NCI-H1694 treated with DMSO at 0.1 percent for 48 hours (cell line): Measurements from ENCODE around the gene KIAA2012.

Experiments
- DNase-seq: peaks from one replicate; lab custom pipeline; 2025; lab: John Stamatoyannopoulos, UW

The KIAA2012 gene

DNA sequence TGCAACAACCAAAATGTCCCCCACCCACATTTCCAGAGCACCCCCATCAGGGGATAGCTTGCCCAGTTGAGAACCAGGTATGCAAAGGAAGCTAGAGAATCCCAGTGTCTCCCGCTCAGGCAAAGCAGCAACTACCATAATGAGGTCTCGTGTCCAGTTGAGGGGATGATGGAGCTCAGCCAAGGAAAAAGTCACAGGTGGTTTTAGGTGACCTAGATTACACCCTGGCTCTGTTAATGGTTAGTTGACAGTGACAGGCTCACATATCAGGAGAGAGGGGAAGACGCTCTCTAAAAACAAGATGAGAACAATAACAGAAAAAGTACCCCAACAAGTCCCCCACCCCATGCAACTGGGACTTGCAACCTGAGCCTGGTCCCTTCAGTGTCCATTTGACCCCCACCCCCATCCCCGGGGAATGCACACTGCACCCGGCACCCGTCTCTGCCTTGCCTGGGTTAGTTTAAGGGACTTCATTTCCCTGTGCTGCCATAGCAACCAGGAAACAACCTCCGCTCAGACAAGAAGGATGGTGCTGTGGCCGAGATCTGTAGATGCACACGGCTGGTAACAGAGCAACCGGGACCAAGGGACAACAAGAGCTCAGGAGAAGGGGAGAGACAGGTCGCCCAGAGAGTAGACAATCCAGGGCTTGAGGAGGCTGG, at the start of gene KIAA2012:
TSS of gene KIAA2012 (plus strand) at position 519 of the 665 bp plus-strand sequence. CDS start 373 bp downstream, outside the sequence.
- DNase-seq: no peak

DNA sequence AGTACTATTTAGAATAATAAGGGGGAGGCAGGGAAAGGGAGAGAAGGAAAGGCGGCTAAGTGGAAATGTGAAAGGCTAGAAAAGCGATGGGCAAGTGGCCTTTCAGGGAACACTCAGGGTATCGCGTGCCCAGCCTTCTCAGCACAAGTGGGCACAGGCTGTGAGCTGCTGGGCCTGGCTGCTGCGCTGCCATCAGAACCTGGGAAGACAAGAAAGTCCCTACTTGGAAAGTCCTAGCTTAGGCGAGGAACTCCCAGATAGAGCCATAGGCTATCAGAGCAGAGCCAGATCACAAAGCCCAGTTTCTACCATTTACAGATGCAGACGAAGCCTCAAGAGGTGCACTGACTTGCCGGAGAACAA, 49.2 kb upstream of the KIAA2012 start:
- DNase-seq: no peak

- no peak for DNase-seq
These were observed 48.2 kb upstream of the KIAA2012 start for GRCh38 chr2:202024871-202025270.

- no peak for DNase-seq
These were observed 47.2 kb upstream of the KIAA2012 start for GRCh38 chr2:202025816-202026215.

DNA sequence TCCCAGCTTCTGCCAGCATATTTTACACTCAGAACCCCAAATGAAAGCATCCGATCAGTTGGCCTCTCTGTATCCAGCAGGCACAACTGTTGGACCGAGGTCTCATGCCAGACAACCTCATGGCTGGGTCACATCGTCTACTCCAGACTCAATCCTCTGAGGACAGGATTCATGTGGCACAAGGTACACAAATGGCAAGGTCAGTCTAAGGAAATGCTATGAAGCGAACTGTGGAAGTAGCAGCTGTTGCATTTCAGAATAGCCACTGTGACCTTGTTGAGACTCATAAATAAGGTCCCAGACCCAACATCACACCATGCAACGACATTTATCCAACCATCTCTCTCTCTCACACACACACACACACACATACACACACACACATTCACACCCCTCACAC, 46.5 kb upstream of the KIAA2012 start:
- DNase-seq: no peak

- DNase-seq: no peak
These were observed 42.4 kb upstream of the KIAA2012 start for GRCh38 chr2:202030691-202031090.

DNA sequence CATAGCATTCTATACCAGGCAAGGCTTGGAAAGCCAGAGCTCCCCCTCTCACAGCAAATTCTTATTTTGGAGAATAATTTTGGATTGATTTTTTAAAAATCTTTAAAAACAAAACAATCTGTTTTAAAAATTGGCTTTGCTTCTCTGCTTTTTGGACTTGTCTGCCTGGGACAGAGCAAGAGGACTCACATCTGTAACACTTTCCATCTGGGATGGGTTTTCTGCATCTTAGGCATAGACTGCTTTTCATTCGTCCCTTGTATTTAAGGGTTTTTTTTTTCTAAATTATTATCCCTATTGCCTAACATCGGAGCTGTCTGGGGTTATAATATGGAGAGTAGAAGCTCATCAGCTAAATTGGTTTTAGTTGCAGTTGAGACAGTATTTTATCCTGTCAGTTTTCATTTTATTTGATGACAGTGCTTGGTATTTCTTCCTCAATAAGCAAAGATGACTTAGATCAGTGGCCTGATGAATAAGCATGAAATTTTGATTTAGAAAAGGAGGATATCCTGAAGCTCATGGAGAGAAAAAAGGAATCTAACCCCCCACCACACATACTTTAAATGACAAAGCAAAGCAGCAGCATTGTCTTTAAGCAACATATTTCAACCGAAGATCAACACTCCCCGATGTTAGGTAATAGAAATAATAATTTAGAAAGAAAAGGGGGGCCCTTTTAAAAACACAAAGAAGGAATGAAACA, 41.7 kb upstream of the KIAA2012 start:
- DNase-seq: no peak

- DNase-seq: no peak
These were observed 40.2 kb upstream of the KIAA2012 start for GRCh38 chr2:202032846-202033316.

DNA sequence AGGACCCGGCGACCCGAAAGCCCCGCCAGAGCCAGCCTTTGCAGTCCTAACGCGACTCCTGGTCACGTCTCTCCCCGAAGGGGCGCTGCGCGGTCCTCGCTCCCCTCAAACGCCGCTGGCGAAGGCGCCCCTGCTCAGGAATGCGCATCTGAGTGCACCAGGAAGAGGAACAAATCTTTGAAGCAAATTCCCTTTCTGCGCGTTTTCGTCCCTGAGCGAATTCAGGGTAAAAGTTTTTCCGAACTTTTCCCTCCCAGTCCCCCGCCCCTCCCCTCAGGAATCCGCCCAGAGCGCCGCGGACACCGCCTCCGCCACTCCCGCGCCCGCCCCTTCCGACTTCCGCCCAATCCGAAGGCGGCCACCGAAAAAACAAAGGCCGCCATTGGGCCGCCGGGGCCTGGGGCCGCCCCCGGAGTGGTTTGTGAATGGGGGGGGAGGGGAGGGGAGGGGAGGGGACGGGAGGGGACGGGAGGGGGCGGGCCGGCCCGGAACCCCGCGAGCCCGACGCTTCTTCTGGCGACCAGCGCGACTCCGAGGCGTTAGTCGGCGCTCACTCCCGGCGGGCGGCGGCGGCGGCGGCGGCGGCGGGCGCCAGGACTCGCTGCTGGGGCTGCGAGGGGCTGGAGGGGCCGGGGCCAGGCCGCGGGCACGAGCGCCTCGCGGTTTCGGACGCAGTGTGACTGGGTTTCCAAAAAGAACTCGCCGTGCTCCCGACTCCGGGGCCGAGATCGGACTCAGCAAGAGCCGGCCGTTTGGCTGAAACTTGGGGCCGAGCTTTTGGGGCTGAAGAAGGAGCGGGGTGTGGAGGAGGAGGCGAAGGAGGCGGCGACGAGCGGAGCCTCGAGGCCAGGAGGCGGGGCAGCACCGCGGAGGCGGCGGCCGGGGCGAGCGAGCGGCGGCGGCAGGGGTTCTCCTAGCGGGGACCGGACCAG, 39.5 kb upstream of the KIAA2012 start, which contains the start of gene FZD7:
TSS of gene FZD7 (plus strand) at position 539 of the 932 bp plus-strand sequence. CDS start 793 bp downstream, outside the sequence.
- peak; percentile 64 for DNase-seq

DNA sequence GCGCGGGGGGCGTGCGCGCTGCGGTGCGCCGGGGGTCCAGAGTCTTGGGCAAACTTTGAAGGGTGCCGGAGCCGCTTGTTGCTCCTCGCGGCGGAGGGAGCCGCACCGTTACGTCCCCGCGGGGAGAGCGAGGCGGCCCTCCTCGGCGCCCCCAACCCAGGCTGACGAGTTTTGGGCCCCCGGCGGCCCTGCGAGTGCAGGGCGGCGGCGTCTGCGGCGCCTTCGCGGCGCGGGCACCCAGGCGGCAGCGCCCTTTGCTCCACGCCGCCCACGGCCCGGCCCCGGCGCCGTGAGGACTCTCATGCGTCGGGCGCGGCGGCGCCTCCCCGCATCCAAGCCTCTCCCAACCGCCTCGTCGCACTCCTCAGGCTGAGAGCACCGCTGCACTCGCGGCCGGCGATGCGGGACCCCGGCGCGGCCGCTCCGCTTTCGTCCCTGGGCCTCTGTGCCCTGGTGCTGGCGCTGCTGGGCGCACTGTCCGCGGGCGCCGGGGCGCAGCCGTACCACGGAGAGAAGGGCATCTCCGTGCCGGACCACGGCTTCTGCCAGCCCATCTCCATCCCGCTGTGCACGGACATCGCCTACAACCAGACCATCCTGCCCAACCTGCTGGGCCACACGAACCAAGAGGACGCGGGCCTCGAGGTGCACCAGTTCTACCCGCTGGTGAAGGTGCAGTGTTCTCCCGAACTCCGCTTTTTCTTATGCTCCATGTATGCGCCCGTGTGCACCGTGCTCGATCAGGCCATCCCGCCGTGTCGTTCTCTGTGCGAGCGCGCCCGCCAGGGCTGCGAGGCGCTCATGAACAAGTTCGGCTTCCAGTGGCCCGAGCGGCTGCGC, 38.6 kb upstream of the KIAA2012 start:
- DNase-seq: no peak

DNA sequence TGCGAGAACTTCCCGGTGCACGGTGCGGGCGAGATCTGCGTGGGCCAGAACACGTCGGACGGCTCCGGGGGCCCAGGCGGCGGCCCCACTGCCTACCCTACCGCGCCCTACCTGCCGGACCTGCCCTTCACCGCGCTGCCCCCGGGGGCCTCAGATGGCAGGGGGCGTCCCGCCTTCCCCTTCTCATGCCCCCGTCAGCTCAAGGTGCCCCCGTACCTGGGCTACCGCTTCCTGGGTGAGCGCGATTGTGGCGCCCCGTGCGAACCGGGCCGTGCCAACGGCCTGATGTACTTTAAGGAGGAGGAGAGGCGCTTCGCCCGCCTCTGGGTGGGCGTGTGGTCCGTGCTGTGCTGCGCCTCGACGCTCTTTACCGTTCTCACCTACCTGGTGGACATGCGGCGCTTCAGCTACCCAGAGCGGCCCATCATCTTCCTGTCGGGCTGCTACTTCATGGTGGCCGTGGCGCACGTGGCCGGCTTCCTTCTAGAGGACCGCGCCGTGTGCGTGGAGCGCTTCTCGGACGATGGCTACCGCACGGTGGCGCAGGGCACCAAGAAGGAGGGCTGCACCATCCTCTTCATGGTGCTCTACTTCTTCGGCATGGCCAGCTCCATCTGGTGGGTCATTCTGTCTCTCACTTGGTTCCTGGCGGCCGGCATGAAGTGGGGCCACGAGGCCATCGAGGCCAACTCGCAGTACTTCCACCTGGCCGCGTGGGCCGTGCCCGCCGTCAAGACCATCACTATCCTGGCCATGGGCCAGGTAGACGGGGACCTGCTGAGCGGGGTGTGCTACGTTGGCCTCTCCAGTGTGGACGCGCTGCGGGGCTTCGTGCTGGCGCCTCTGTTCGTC, 37.7 kb upstream of the KIAA2012 start:
- no peak for DNase-seq

- no peak for DNase-seq
These were observed 37.1 kb upstream of the KIAA2012 start for GRCh38 chr2:202035941-202036372.

DNA sequence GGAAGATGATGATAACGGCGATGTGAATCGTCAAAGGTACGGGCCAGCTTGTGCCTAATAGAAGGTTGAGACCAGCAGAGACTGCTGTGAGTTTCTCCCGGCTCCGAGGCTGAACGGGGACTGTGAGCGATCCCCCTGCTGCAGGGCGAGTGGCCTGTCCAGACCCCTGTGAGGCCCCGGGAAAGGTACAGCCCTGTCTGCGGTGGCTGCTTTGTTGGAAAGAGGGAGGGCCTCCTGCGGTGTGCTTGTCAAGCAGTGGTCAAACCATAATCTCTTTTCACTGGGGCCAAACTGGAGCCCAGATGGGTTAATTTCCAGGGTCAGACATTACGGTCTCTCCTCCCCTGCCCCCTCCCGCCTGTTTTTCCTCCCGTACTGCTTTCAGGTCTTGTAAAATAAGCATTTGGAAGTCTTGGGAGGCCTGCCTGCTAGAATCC, 36.4 kb upstream of the KIAA2012 start:
- no peak for DNase-seq

- DNase-seq: no peak
These were observed 36.0 kb upstream of the KIAA2012 start for GRCh38 chr2:202037086-202037485.

DNA sequence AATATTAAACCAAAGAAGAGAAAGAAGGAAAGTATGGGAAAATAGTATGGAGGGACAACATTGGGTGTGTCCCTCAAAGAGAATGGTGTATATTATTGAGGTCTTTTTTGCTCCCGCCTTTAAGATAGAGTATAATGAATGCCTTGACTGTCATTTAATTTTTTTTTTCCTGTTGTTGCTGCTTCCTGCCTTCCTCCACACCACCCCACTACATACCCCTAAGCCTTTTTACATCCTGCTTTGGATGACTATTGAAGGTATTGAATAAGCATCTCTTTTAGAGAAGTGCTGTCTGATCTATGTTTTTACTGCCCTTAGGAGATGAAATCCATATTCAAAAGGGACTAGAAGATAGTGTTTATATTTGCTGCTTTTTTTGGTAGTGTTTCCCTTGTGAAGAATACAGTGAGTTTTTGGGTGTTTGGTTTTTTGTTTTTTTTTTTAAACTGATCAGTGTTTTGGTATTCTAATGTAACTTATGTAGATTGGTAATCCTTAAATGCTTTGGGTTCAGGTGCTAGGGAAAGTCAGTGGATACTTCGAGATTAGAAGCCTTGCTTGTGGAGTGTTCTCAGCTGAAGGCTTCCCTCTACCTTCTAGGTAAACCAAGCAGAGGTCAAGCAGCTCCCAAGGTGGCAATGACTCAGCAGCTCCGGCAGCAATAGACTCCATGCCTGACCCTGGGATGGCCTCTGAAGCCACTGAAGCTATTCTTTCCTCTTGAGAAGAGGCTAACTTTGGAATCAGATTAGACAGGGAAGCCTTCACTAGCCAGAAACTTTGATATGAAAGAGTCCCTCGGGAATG, 34.4 kb upstream of the KIAA2012 start:
- no peak for DNase-seq

DNA sequence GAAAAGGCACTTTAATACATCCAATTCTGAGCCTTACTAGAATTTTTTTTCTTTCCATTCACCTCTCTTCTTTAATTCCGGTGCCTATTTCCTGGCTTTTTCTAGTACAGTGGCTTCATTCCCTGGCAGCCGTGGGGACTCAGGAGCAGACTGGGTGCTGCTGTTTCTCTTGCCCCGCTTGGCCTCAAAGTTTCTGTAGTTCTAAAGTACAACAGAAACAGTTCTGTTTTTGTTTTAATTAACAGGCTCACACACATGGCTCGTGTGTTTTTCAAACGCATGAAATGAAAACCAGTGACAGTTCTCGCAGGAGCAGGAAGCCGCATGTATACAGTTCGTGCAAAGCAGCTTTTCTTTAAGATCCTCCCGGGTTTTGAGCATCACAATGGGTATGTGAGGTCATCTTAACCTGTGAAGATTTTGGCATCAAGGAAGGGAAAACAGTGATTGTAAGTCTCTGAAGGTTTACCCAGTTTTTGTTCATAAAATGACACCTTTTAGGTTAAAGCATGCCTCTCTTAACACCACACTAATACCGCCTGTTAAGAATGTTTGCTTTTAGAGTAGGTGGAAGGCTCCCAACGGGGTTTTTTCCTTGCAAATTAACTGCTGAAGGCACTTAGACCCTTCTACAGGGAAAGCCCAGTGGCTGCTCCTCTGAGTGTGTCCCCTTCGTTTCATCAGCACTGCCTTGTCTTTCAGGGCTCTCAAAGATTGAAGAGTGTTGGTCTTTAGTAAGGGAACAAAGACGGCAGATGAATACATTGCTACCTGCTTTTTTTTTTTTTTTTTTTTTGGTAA, 33.6 kb upstream of the KIAA2012 start:
- DNase-seq: no peak

- no peak for DNase-seq
These were observed 32.8 kb upstream of the KIAA2012 start for GRCh38 chr2:202040079-202040844.

GRCh38 chr2:202042444-202042843, 30.6 kb upstream of the KIAA2012 start:
- no peak for DNase-seq
